Colonic mucosa (tissue), 4 donors: ENCODE data around the gene CHD1L. TPM values are rescaled to one million over a fixed set of nuclear protein-coding genes. Genes with fewer than 3 reads are reported as not detected.

Experiments used
- DNase-seq: peaks from one replicate; pipeline ENCODE4 v3.0.0-alpha.2; 2020
- H3K27ac ChIP-seq: fragments of 200-600 bp; one replicate; pipeline ENCODE4 v1.8.0; 2021
- H3K27me3 ChIP-seq: fragments of 200-600 bp; one replicate; pipeline ENCODE4 v1.8.0; 2021
- H3K36me3 ChIP-seq: fragments of 200-600 bp; one replicate; pipeline ENCODE4 v1.8.0; 2021
- H3K4me1 ChIP-seq: fragments of 200-600 bp; one replicate; pipeline ENCODE4 v1.8.0; 2021; ENCODE audit warnings: mild to moderate bottlenecking
- H3K4me3 ChIP-seq: fragments of 200-600 bp; one replicate; pipeline ENCODE4 v1.8.0; 2021
- H3K9ac ChIP-seq, 2 donors: one replicate each; pipeline ENCODE4 v1.7.0; 2013; ENCODE audit warnings: control low read depth in 2 of 2, low read depth in 2 of 2, low read length in 2 of 2
- H3K9me3 ChIP-seq: fragments of 200-600 bp; one replicate; pipeline ENCODE4 v1.8.0; 2021
- CTCF ChIP-seq: fragments of 200-600 bp; IDR thresholded peaks from one replicate; pipeline ENCODE4 v1.8.0; 2022; ENCODE audit warnings: antibody characterized with exemption, mild to moderate bottlenecking
- intact Hi-C: fragments of 100-400 bp; cut with DNase I; formaldehyde crosslinking; loops from one replicate; pipeline ENCODE4 v1.14.1; 2022
- total RNA-seq, 2 donors: library from RNA; stranded (reverse); fragmentation: NEBNext Ultra II Directional in 1 of 2; extraction: Animal tissue kit (Norgen Biotek cat#: 25700) in 1 of 2; gene quantifications; one replicate each; pipeline ENCODE4 v1.2.1, GENCODE V29; 2021
- donor health status: healthy.
- donor health status: DM: no; HTN: no; CAD: no.
- donor health status: DM: no; HTN: no; CAD: no.

CHD1L gene
- total RNA-seq, 2 donors from 2014 or later, result 34.7 to 40.7 TPM

- H3K9ac ChIP-seq, result no peak overlapping the region
- H3K36me3 ChIP-seq, result no peaks in the 10 kb centered on the region
- H3K9me3 ChIP-seq, result no peaks in the 10 kb centered on the region
- H3K4me3 ChIP-seq, result no peak overlapping the region
- no peak for TF ChIP-seq CTCF
- DNase-seq, result no peak
- intact Hi-C loops, result no loop called here
- no peaks in the 10 kb centered on the region for H3K4me1 ChIP-seq
- H3K27ac ChIP-seq, result no peak overlapping the region
- no peaks in the 10 kb centered on the region for H3K27me3 ChIP-seq
Observed at GRCh38 chr1:147213271-147213670, 29.2 kb upstream of the CHD1L start.

- Histone ChIP-seq H3K4me3 (no peak overlapping the region), H3K9me3 (no peaks in the 10 kb centered on the region), H3K27me3 (no peaks in the 10 kb centered on the region), H3K36me3 (no peaks in the 10 kb centered on the region), H3K4me1 (no peaks in the 10 kb centered on the region), H3K9ac (no peak overlapping the region), H3K27ac (no peak overlapping the region)
- no peak for DNase-seq
- no peak for TF ChIP-seq CTCF
- intact Hi-C loops, result no loop called here
Observed at GRCh38 chr1:147214325-147214724, 28.2 kb upstream of the CHD1L start.

GRCh38 chr1:147214842-147215539 is 27.5 kb upstream of the CHD1L start:
- DNase-seq, result no peak
- intact Hi-C loops, result no loop called here

GRCh38 chr1:147215540-147215916 is 27.0 kb upstream of the CHD1L start:
- Histone ChIP-seq H3K9ac (peak overlapping the region in 1 of 2 donors; percentile 41), H3K36me3 (no peaks in the 10 kb centered on the region), H3K27ac (peak overlapping the region; percentile 51), H3K9me3 (no peaks in the 10 kb centered on the region), H3K4me3 (no peak overlapping the region), H3K4me1 (no peaks in the 10 kb centered on the region), H3K27me3 (no peaks in the 10 kb centered on the region)
- no peak for DNase-seq
- TF ChIP-seq CTCF, result no peak
- intact Hi-C loops, result no loop called here

More at GRCh38 chr1:147214842-147215539, 27.5 kb upstream of the CHD1L start:
- Histone ChIP-seq H3K27ac (peak overlapping the region; percentile 51), H3K9me3 (no peaks in the 10 kb centered on the region), H3K27me3 (no peaks in the 10 kb centered on the region), H3K4me1 (no peaks in the 10 kb centered on the region), H3K4me3 (no peak overlapping the region), H3K9ac (peak overlapping the region in 1 of 2 donors; percentile 41), H3K36me3 (no peaks in the 10 kb centered on the region)
- no peak for TF ChIP-seq CTCF

GRCh38 chr1:147216124-147216523 is 26.4 kb upstream of the CHD1L start:
- no peak overlapping the region for H3K4me3 ChIP-seq
- H3K36me3 ChIP-seq, result no peaks in the 10 kb centered on the region
- no peak overlapping the region for H3K9ac ChIP-seq
- H3K27ac ChIP-seq, result peak overlapping the region; percentile 51
- intact Hi-C loops, result no loop called here
- no peaks in the 10 kb centered on the region for H3K4me1 ChIP-seq
- no peaks in the 10 kb centered on the region for H3K27me3 ChIP-seq
- no peak for DNase-seq
- no peaks in the 10 kb centered on the region for H3K9me3 ChIP-seq
- TF ChIP-seq CTCF, result no peak
